ENCODE data around the gene ASGR2. TPM values are rescaled to one million over a fixed set of nuclear protein-coding genes. Genes with fewer than 3 reads are reported as not detected.
"Not testable (repeated sequence)": the region's sequence is repeated elsewhere in the genome, so short reads cannot be mapped to it uniquely, and the experiment has no call there.

The ASGR2 gene, protein sequence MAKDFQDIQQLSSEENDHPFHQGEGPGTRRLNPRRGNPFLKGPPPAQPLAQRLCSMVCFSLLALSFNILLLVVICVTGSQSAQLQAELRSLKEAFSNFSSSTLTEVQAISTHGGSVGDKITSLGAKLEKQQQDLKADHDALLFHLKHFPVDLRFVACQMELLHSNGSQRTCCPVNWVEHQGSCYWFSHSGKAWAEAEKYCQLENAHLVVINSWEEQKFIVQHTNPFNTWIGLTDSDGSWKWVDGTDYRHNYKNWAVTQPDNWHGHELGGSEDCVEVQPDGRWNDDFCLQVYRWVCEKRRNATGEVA
- 0.22 TPM for total RNA-seq
- long read RNA-seq, partial matches to known transcripts, result 0 of 1 reads
- long read RNA-seq, other reads (novel, unspliced or antisense), result 1 of 1 reads

- intact Hi-C loops (cut with micrococcal nuclease), result no loop called here
- Histone ChIP-seq H3K27me3 (ENCODE audit: low read depth) (peaks cover 45% of the 10 kb centered on the region), H3K4me1 (no peaks in the 10 kb centered on the region), H3K9me3 (replicated peaks) (no peaks in the 10 kb centered on the region), H3K4me3 (no peak within 1 kb of the TSS), H3K27ac (replicated peaks) (no peak within 1 kb of the TSS), H3K36me3 (no peaks in the 10 kb centered on the region)
- DNase-seq, result no peak
- no peak for TF ChIP-seq CTCF (IDR thresholded peaks at IDR 0.05; ENCODE audit: borderline replicate concordance)
Observed at GRCh38 chr17:7114241-7114874, at the start of gene ASGR2. TSS of gene ASGR2 (minus strand) at chr17:7114822. CDS start at chr17:7114240, 582 bp downstream.

- H3K27ac ChIP-seq (replicated peaks); H3K4me3 ChIP-seq; H3K36me3 ChIP-seq; H3K9me3 ChIP-seq (replicated peaks); H3K4me1 ChIP-seq; intact Hi-C loops (cut with micrococcal nuclease); DNase-seq: not testable (repeated sequence)
- H3K27me3 ChIP-seq (ENCODE audit: low read depth), result peaks cover 80% of the 10 kb centered on the region
Observed at GRCh38 chr17:7159571-7159970, 44.9 kb upstream of the ASGR2 start.

- H3K27me3 ChIP-seq (ENCODE audit: low read depth), result peaks cover 83% of the 10 kb centered on the region
- intact Hi-C loops (cut with micrococcal nuclease); DNase-seq; H3K9me3 ChIP-seq (replicated peaks); H3K4me1 ChIP-seq; H3K36me3 ChIP-seq; H3K4me3 ChIP-seq; H3K27ac ChIP-seq (replicated peaks): not testable (repeated sequence)
Observed at GRCh38 chr17:7158424-7158823, 43.8 kb upstream of the ASGR2 start.

DNA sequence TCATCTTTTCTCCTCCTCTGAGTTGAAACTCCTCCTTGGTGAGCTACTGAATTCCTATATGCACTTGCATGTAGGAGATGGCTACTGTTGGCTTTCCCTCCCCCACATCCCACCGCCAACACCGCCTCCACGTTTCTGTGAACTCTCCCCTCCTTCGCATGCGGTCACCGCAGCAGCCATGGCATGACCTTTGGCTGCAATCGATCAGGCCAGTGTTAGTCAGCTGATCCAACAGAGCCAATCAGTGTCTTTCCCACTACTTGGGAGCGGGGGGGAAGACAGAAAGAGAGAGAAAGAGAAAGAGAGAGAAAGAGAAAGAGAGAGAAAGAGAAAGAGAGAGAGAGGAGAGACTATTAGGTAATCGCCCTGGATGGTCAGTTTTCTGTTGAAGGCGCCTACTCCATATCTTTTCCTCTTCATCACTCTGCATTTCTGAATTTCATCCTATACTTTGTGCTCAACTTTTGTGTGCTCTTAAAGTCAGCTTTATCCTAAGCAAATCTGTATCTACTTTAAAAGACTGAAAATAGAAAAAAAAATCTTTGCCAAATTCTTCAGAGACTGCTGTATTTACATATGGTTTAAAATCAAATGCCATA, 41.8 kb upstream of the ASGR2 start:
- Histone ChIP-seq H3K4me3 (no peak overlapping the region), H3K9me3 (replicated peaks) (no peaks in the 10 kb centered on the region), H3K36me3 (no peaks in the 10 kb centered on the region), H3K4me1 (no peaks in the 10 kb centered on the region), H3K27ac (replicated peaks) (no peak overlapping the region), H3K27me3 (ENCODE audit: low read depth) (peaks cover 98% of the 10 kb centered on the region)
- DNase-seq, result no peak
- intact Hi-C loops (cut with micrococcal nuclease), result no loop called here
- no peak for TF ChIP-seq CTCF (IDR thresholded peaks at IDR 0.05; ENCODE audit: borderline replicate concordance)

DNA sequence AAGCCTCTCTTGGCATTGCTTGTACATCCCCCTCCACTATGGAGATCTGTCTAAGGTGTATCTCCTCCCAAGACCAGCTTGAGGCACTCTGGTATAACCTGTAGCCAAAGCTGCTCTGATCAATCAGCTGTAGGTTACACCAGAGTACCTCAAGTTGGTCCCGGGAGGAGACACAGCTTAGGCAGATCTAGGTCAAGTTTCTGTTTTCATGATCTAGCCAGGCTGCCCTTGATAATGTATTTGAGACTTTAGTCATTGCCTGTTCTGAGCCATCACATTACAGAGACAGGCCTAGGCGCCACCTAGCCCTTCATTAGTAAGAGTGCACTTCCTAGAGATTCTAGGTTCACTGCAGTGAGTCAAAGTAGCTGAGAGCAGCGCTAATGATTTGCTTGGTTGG, 33.1 kb upstream of the ASGR2 start:
- no peak for TF ChIP-seq CTCF (IDR thresholded peaks at IDR 0.05; ENCODE audit: borderline replicate concordance)
- DNase-seq, result no peak
- Histone ChIP-seq H3K4me1 (no peaks in the 10 kb centered on the region), H3K27me3 (ENCODE audit: low read depth) (peaks cover 85% of the 10 kb centered on the region), H3K9me3 (replicated peaks) (no peaks in the 10 kb centered on the region), H3K4me3 (no peak overlapping the region), H3K27ac (replicated peaks) (no peak overlapping the region), H3K36me3 (no peaks in the 10 kb centered on the region)
- intact Hi-C loops (cut with micrococcal nuclease), result no loop called here

- DNase-seq, result no peak
- no peaks in the 10 kb centered on the region for H3K4me1 ChIP-seq
- no peak for TF ChIP-seq CTCF (IDR thresholded peaks at IDR 0.05; ENCODE audit: borderline replicate concordance)
- no peak overlapping the region for H3K27ac ChIP-seq (replicated peaks)
- intact Hi-C loops (cut with micrococcal nuclease), result no loop called here
- no peak overlapping the region for H3K4me3 ChIP-seq
- no peaks in the 10 kb centered on the region for H3K9me3 ChIP-seq (replicated peaks)
- H3K36me3 ChIP-seq, result no peaks in the 10 kb centered on the region
- H3K27me3 ChIP-seq (ENCODE audit: low read depth), result peaks cover 83% of the 10 kb centered on the region
Observed at GRCh38 chr17:7146115-7146514, 31.5 kb upstream of the ASGR2 start.
